Activated CD8-positive, alpha-beta memory T cell treated with anti-CD3 and anti-CD28 coated beads, Interleukin-2, amount 50 U/mL, for 48 hours (primary cell): ENCODE data around the gene MYO16.
"Not testable (repeated sequence)": the region's sequence is repeated elsewhere in the genome, so short reads cannot be mapped to it uniquely, and the experiment has no call there.

Experiments used
- DNase-seq: peaks from one replicate; pipeline ENCODE4 v3.0.0-alpha.2; 2020

The MYO16 gene

DNA sequence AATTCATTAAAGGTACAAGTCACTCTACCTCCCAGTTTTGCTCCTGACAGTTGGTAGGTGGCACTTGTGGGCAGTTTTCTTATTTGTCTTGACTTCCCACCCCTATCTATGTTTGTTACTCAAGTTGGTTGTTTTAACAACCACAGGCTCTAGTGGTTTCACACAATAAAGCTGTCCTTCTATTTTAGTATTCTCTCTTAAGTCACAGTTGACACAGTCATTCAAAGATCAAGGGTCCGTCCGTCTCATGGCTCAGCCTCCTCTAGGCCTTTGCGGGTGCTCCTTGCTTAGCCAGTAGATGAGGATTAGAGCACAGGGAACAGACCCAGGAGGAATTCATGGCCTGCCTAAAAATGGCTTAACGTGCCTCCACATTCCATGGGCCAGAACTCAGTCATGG lies 583.2 kb downstream of the MYO16 start:
- no peak for DNase-seq

DNA sequence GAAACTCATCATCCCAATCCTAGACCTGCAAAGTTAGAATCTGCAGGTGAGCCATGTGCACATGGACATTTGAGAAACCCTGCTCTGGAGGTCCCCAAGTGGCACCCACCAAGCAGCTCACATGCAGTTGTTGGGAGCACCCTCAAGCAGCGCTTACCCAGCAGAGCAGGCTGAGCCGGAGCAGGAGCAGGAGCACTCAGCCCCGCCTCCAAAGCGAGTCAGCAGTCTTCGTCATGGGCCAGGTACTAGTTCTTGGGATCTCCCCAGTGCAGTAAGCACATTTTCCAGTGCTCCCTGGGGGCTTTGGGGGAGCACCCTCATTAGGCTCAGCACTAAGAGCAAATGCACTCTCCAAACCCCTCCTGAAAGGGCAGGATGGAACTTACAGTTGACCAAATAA lies 584.3 kb downstream of the MYO16 start:
- DNase-seq = no peak

DNA sequence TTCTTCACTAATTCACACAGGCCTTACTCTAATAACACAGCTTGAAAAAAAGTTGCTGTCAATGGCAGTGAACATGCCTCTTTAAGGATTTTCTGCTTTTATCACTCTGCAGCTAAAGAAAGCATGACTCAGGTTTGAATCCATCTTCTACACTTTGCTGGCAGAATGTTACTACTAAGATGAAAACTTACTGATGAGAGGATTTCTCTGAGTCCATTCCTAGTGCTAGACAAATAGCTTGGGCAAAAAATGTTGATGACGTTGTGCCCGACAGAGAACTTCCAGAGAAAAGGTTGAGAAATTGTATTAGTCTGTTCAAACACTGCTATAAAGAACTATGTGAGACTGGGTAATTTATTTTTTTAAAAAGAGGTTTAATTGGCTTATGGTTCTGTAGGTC lies 585.0 kb downstream of the MYO16 start:
- DNase-seq = no peak

DNA sequence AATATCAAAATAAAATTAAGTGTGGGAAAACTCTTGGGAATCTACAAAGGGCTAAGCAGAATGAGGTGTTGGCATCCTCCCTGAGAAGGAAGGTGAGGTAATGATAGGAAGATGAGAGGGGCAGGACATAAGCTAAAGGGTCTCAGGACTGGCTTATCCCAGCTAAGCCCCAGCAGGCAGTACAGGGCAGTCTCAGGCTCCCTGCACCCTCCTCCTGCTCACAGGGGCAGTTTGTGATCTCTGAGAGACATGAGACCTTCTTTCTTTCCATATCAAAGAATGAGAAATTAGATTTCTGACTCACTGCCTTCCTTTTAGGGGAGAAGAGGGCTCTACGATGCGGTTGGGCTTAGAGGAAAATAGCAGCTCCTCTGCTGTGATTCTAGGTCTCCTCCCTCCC lies 586.0 kb downstream of the MYO16 start:
- DNase-seq = no peak

DNA sequence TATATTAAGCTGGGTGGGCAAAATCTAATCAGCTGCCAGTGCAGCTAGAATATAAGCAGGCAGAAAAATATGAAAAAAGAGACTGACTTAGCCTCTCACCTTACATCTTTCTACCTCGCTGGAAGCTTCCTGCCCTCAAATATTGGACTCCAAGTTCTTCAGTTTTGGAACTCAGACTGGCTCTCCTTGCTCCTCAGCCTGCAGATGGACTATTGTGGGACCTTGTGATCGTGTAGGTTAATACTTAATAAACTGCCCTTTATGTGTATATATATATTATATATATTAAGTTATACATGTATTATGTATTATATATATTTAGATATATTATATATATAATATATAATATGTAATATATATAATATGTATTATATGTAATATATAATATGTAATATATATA lies 588.1 kb downstream of the MYO16 start:
- not testable (repeated sequence) for DNase-seq

DNA sequence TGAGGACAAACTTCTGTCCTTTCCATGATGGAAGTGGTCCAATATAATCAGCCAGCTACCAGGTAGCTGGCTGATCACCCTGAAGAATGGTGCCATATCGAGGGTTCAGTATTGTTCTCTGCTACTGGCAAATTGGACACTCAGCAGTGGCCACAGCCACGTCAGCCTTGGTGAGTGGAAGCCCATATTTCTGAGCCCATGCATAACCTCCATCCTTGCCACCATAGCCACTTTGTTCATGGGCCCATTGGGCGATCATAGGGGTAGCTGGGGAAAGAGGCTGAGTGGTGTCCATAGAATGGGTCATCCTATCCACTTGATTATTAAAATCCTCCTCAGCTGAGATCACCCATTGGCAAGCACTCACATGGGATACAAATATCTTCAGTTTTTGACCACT lies 591.2 kb downstream of the MYO16 start:
- no peak for DNase-seq

DNA sequence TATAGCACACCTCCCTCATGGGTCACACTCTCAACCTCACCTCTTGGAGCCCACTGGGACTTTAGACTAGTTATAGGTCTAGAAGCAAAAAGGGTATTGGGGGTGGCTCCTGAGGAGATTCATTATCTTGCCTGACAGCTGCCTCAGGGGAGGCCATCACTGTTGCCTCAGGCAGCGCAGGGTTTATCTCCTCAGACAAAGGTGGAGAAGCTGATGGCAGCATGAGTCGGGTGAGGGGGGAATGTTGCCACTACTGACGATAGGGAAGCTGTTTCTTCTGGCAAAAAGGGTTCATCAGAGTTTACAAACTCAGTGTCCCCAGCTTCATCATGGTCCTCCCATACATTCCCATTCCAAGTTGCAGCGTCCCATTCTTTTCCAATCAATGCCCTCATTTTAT lies 594.6 kb downstream of the MYO16 start:
- no peak for DNase-seq

DNA sequence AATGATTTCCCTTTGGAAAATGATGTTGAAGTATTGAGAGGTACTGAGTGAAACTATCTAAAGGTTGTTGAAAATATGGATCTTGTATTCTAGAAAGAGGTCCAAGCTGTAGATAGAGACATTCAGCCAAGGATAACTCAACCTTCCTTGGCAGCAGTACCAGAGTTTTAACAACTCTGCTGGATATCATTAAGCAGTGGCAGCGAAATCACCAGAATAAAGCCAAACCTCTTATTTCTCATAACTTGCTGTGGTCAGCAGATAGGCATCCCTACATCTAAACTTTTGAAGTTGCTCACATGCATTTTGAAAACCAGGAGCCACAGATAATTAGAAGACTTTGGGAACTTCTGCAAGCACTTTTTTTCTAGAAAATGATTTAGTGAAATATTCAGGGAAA lies 597.2 kb downstream of the MYO16 start:
- no peak for DNase-seq

DNA sequence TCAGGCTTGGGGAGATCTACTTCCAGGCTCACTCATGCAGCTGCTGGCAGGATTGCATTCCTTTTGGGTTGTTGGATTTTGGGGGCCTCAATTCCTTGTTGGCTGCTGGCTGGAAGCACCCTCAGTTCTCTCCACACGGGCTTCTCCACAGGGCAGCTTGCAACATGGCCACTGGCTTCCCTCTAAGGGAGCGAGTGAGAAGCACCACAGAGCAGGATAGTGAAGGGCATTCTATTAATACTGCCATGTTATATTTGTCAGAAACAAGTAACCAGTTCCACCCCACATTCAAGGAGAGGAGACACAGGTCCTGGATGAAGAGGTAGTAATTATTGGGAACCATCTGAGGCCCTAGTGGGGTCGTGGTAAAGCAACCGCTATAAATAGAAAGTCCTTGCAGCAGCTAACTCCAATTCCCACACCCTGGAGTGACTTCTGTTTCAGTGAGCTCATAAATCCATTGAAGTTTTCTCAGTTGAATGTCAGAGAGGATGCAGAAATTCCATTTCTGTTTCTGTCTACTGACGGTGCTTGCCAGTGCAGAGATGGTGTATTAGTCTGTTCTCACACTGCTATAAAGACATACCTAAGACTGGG lies 598.0 kb downstream of the MYO16 start:
- no peak for DNase-seq

DNA sequence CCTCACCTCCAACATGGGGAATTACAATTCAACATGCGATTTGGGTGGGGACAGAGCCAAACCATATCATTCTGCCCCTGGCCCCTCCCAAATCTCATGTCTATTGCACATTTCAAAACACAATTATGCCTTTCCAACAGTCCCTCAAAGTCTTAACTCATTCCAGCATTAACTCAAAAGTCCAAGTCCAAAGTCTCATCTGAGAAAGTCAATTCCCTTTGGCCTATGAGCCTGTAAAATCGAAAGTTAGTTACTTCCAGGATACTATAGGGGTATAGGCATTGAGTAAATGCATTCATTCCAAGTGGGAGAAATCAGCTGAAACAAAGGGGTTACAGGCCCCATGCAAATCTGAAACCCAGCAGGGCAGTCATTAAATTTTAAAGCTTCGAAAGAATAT lies 598.8 kb downstream of the MYO16 start:
- no peak for DNase-seq

DNA sequence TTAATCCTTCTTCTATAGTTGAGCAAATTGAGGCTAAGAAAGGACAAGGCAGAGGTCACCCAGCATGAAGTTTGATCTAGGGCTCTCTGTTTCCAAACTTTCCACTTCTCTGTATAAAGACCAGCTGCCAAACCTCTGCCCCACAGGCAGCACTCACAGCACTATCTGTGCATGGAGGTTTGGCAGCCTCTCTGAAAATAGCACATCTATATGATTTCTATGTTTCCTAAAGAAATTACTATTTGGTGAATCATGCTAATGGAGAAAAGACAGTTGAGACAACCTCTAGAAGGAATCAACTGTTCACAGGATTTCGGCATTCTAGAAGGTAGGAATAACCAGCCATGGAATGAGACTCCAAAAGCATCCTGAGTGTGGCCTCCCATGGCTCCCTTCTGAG lies 602.5 kb downstream of the MYO16 start:
- no peak for DNase-seq

DNA sequence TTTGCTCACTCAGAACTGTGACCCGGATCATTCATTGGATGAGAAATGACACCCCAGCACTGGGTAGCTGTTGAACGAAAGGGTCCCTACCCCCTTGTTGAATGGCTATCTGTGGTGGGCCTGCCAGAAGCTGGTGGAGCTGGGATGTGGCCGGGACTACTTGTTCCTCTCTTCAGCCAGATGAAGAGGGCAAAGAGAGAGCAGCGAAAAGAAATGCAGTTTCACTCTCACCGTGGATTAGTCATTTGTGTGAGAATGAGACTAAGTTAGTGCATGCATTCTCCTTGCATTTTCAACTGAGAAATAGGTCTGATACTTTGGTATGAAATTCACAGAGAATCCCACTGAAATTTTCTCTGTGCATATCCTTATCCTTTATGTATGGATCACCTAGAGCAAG lies 603.9 kb downstream of the MYO16 start:
- no peak for DNase-seq

DNA sequence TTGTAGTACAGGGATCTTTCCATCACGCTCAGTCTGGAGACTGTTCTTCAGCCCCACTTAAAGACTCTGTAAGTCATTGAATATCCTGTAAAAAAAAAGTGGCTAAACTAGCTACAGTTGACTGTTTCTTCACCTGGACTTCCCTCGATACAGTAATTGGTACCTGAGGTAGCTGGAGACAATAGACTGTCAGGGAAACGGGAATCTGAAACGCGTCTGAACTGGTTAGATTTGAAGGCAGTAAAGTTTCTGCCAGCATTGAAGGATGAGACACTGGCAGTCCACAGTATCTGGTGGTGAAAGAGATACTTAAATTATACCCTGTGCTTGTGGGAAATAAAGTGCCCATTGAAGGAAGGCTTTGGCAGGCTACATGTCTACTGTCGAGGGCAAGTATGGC lies 606.5 kb downstream of the MYO16 start:
- DNase-seq = no peak

DNA sequence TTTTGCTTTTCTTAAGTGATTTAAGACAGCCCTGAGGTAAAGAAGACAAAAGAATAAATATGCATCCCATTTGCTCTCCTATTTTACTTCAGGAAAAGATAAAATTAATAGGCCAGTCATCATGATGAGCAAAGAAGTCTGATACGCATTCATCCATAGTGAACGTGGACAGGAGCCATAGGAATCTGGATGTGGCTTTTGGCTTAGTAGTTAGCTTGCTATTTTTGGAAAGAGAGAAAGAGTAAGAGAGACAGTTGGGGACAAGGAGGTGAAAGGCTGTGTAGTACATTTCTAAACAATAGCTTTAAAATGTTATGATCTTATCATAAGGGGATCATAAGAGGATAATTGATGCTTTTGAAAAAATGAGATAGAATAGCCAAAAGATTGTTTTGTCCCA lies 611.7 kb downstream of the MYO16 start:
- DNase-seq = no peak

DNA sequence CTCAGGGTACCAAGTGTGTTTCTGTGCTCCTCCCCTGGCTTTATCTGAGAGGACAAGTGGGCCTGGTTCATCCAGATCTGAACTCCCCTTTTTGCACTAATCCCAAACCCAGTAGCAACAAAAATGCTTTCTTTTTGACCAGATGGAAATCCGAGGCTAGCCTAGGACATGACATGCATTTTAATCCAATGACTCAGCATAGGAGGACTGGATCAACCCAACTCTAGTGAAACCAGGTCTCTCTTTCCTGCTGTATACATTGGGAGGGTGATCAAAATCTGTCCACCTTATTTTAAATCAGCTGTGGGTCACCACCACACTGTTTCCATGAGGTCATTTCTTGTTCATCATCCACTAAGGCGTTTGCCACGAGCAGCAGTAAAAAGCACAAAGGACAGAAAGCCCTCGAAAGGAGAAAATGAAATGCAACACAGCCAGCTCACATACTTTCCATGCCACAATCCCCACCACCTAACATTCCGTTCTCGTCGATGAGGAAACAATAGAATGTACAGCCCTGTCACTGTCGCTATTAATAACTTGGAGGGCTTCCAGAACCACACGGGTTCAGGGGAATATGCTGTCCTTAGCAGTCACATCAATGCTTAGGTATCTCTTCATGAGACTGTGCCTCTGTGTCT lies 614.0 kb downstream of the MYO16 start:
- no peak for DNase-seq

DNA sequence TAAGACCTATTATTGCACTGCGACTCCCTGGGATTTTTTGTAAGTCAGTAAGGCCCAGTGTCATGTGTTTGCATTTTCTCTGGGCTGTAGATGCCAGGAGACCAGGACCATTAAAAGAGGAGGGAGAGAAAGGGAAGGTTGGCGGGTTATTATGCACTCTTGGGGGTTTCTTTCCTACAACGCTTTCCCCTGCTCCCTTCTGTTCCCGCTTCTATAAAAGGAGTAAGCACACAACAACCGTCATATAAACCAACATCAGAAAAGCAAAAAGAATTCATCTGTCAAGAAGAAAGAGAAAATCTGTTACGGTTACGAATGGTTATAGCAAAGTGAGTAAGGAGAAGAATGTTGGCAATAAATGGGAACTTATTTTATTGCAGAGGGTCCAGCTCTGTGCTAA lies 615.2 kb downstream of the MYO16 start:
- no peak for DNase-seq

DNA sequence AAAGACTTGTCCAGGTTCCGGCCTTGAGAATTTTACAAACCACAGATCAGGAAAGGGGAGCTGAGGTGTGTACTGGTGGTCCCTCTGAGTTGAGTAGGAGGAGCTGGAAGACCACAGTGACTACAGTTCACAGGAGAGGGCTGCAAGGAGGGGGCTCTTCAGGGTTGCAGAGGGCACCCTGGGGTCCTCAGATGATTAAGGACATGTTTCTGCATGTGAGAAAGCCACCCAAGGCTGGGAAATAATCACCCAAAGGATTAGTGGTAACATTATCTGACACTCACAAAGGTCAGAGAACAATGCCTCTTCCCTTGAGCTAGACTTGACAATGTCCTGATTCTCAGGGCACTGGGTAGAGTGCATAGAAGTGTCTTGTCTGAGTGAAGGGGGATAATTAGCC lies 616.6 kb downstream of the MYO16 start:
- no peak for DNase-seq

DNA sequence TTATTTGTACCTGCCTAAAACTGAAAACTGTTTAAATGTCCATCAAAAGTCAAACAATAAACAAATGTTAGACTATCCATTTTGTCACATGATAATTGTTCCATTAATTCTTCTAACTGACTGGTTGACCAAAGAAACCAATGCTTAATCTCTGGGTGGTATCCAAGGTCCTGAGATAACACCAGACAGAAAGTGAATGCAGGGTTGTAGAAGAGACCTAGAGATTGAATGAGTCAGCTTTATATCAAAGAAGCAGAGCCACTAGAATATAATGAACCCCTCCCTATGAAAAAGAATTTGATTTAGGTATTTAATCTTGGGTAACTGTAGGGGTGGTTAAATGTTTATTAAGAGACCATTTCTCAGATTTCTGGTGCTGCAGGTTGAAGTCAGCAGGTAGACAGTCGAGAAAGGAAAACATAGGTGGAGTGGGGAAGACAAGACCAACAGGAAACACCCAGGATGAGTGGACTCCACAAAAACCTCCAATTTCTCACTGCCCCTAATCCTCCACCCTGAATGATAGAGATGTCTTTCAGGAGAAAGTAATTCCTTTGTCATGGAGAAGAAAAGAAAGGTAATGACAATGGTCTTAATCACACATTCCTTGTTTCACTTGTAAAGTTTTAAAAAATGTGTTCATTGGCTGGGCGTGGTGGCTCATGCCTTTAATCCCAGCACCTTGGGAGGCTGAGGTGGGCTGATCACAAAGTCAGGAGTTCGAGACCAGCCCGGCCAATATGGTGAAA lies 620.5 kb downstream of the MYO16 start:
- no peak for DNase-seq

DNA sequence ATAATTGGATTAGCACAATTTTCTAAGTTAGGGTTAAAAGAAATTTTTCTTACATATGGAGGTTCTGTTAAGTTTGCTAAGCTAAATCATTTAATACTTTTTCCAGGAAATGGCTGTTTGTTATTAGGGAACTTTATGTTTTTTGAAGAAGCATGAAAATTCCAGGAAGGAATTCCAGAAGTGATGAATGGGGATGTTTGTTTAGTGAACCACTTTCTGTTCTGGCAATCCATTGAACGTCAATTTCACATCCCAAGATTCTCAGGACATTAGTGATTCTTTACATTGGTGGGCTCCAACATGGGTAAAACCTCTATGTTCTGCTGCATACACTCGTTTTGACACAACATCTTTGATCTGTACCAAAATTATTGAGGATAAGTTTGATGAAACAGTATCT lies 622.5 kb downstream of the MYO16 start:
- DNase-seq = no peak

DNA sequence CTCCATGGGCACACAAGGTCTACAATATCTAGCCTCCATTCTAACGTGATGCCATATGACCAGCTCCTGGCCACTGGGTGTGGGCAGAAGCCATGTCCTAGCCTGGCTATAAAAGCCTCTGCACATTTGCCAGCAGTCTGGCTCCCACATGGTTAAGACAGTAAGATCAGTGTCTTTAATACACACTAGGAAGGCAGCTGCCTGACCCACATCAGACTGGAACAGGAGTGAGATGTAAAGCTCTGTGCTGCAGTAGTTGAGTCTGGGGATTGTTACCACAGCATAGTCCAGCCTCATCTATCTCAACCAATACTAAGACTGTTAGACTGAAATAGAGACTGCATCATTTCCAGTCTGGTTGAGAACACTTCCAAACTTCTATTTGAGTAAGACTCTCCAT lies 623.9 kb downstream of the MYO16 start:
- DNase-seq = no peak

DNA sequence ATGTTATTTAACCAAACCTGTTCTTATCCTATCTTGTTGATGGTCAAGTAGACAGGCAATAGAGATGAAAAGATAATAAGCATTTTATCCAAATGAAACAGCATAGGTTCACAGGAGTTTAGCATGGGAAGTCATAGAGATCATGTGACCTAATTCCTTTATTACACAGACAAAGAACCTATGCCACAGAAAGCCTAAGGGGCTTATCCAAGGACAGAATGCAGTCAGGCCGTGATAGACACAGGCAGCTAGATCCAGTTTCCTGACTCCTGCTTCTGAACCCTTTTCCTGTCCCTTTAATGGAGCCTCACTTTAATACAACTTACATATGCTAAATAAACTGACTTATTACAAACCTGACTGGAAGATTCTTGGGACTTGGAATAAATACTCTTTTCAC lies 624.9 kb downstream of the MYO16 start:
- no peak for DNase-seq

DNA sequence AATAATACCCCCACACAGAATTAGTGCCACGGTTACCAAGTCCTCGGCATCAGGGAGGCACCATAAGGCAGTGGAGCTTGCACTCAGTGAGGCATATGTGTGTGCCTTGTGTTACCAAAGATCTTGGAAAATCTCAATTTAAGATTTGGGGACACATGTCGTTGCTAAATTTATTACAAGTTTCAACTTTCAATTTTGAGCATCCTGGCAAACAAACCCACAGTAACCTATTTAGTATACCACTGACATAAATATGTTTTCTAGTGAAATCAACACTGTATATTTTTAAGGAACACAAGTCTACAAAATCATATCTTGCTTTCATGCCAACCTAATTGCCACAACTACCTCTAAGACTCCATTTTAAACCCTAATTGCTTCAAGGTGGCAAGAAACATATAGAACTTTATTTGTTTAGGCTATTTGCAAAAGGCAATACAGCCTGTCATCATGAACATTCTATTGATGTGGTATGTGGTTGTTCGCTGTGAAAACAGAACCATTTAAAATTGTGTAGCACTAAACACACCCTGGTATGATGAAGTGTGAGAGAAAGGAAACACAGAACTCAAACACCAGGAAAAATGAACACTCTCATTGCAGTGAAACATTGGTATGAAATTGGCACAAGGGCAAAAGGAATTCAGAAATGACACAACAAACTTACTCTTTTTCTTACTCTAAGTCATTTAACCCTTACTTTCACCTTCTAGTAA lies 625.9 kb downstream of the MYO16 start:
- no peak for DNase-seq

DNA sequence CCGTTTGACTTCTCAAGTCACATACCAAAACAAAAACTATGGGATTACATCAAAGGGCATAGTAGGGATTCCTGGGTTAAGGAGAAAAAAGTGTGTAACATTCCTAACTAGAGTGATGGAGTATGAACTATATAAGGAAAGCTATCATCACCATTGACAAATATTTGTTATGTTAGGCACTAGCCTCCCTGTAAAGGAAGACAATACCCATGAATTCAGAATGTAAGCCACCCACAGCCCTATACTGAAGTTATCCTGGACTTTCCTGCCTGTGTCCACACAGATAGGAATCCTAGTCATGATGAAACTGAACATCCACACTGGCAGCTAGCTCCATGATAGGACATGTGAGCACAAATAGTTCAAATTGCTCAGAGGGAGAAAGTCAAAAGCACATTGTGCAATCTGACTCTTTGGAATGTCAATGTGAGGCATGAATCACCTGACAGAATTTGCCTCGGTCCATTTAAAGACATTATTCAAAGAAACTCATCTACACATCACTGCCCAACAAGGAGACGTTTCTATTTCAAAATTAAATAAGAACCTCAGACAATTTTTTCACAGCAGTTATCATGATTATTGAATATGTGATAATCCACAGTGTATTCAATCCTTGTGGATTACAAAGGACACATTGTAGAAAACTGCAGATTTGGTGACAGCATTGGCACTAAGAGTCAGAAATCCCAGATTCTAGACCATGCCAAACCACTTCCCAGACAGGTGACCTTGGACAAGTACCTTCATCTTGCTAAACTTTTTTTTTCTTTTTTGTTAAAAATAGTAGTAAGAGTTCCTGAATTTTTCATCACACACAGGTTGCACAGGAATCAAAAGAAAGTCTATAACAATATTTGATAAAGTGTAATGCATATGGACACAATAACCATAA lies 627.7 kb downstream of the MYO16 start:
- DNase-seq = no peak
